ENCODE results near the gene TEAD4. TPM values are rescaled to one million over a fixed set of nuclear protein-coding genes. Genes with fewer than 3 reads are reported as not detected.

Gene TEAD4
- total and polyA plus RNA-seq, 10 donors, result 5.1 to 24.2 (median 17.4) TPM

DNA sequence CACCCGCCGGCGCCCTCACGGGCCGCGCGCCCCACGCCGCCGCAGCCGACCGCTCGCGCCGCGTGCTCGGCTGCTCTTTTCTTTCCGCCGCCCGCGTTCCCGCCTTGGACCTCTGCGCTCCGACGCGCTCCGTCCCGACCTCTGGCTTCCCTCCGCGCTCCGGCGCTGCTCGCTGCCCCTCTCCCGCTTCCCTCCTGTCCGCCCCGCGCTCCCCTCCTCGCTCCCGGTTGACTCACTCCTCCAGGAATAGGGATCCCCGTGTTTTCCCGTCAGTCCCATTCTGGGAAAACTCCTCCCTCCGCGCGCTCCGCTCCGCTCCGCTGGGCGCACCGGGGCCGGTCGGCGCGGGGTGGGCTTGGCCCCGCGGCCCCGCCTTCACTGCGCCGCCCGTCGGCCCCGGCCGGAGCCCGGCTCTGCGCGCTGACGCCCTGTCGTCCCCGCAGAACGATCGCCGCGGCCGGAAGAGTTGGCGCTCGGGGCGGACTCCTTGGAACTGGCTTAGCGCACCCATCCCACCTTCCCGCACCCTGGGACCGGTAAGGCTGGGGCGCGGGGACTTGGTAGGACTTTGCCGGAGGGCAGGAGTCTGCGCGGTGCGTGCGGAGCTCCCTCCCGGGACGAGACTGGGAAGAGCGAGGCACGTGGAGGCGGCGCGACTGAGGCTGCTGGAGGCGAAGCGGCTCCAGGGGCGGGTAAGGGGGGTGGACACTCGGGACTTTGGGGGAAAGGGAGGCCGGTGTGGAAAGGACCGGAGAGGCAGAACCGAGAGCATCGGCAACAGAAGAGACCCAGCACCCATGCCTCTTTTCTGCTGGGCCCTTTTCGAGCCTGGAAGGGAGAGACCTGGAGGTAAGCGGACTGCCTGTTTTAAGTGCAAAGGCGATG lies 550 bp downstream of the TEAD4 start:
- H3K4me1 ChIP-seq, result peaks cover 8 to 70% (median 35%) of the 10 kb centered on the region in 6 donors
- 2 to 6% (median 3%) methylated on average over 68 to 104 of the region's 104 CpGs for WGBS, 5 donors
- H3K9me3 ChIP-seq, result no peaks in the 10 kb centered on the region
- H3K27ac ChIP-seq, result peak overlapping the region in 7 of 8 donors; percentile 69 to 87 (median 80)
- intact Hi-C loops (cut with DNase I; ENCODE audit: low total_unique reads), result no loop called here
- TF ChIP-seq POLR2A (IDR thresholded peaks at IDR 0.05) (no peak), POLR2AphosphoS5 (IDR thresholded peaks at IDR 0.05) (peak in 2 of 3 donors; percentile 60 to 73), CTCF (IDR thresholded peaks at IDR 0.05 in 8 of 11, conservative IDR thresholded peaks at IDR 0.05 in 3 of 11) (no peak)
- H3K36me3 ChIP-seq, result no peaks in the 10 kb centered on the region
- H3K4me3 ChIP-seq, result peak overlapping the region; percentile 21 to 73 (median 53)
- H3K27me3 ChIP-seq (replicated peaks in 1 of 7), result peaks cover 0 to 79% (median 24%) of the 10 kb centered on the region in 7 donors
- DNase-seq, result peak; percentile 77

GRCh38 chr12:2960390-2960956 lies 1.3 kb downstream of the TEAD4 start:
- intact Hi-C loops (cut with DNase I; ENCODE audit: low total_unique reads), result no loop called here
- peak overlapping the region; percentile 21 to 73 (median 53) for H3K4me3 ChIP-seq
- no peaks in the 10 kb centered on the region for H3K9me3 ChIP-seq
- 13 to 22% (median 16%) methylated on average over 16 to 18 of the region's 18 CpGs for WGBS, 5 donors
- H3K27ac ChIP-seq, result peak overlapping the region in 5 of 8 donors; percentile 78 to 87 (median 84)
- DNase-seq, result no peak
- peaks cover 8 to 70% (median 35%) of the 10 kb centered on the region in 6 donors for H3K4me1 ChIP-seq
- H3K27me3 ChIP-seq (replicated peaks in 1 of 7), result peaks cover 0 to 80% (median 24%) of the 10 kb centered on the region in 7 donors
- H3K36me3 ChIP-seq, result no peaks in the 10 kb centered on the region
- no peak for TF ChIP-seq POLR2A (IDR thresholded peaks at IDR 0.05)
- TF ChIP-seq CTCF (IDR thresholded peaks at IDR 0.05 in 8 of 11, conservative IDR thresholded peaks at IDR 0.05 in 3 of 11), result no peak
- no peak for TF ChIP-seq POLR2AphosphoS5 (IDR thresholded peaks at IDR 0.05)

- Histone ChIP-seq H3K9me3 (no peaks in the 10 kb centered on the region), H3K4me3 (peak overlapping the region in 6 of 8 donors; percentile 44 to 73 (median 54)), H3K36me3 (no peaks in the 10 kb centered on the region), H3K4me1 (peaks cover 8 to 70% (median 35%) of the 10 kb centered on the region in 6 donors), H3K27ac (peak overlapping the region in 5 of 8 donors; percentile 78 to 87 (median 84)), H3K27me3 (replicated peaks in 1 of 7) (peaks cover 0 to 80% (median 24%) of the 10 kb centered on the region in 7 donors)
- WGBS, 5 donors, result 46 to 60% (median 51%) methylated on average over 10 of the region's 10 CpGs
- DNase-seq, result no peak
- intact Hi-C loops (cut with DNase I; ENCODE audit: low total_unique reads), result no loop called here
- TF ChIP-seq POLR2A (IDR thresholded peaks at IDR 0.05), result no peak
- TF ChIP-seq POLR2AphosphoS5 (IDR thresholded peaks at IDR 0.05), result no peak
- no peak for TF ChIP-seq CTCF (IDR thresholded peaks at IDR 0.05 in 8 of 11, conservative IDR thresholded peaks at IDR 0.05 in 3 of 11)
These were observed 1.9 kb downstream of the TEAD4 start for GRCh38 chr12:2960996-2961616.

All from spleen (tissue), 11 donors.